Mesenchymal stem cell (in vitro differentiated cells and primary cell): ENCODE data around the gene RNF17.

Experiments
- DNase-seq: peaks from one replicate; pipeline ENCODE4 v3.0.0-alpha.2; 2013
- H2AFZ ChIP-seq: one replicate; pipeline ENCODE4 v1.6.1; 2013; ENCODE audit warnings: low read depth, mild to moderate bottlenecking, control low read depth, inconsistent platforms, low read length, moderate library complexity
- H2AK5ac ChIP-seq: 2 replicates; pipeline ENCODE4 v1.6.1; 2013; ENCODE audit warnings: low read length, moderate library complexity, mild to moderate bottlenecking, inconsistent platforms; ENCODE audit not compliant: severe bottlenecking
- H2BK120ac ChIP-seq: one replicate; pipeline ENCODE4 v1.6.1; 2013; ENCODE audit warnings: low read depth, mild to moderate bottlenecking, inconsistent platforms, low read length, moderate library complexity
- H2BK12ac ChIP-seq, 2 experiments: one replicate each; pipeline ENCODE4 v1.6.1; 2013; ENCODE audit warnings: inconsistent platforms in 2 of 2, low read length in 2 of 2, mild to moderate bottlenecking in 2 of 2, moderate library complexity in 2 of 2, control low read depth in 1 of 2
- H2BK15ac ChIP-seq: one replicate; pipeline ENCODE4 v1.6.1; 2013; ENCODE audit warnings: mild to moderate bottlenecking, low read depth, inconsistent platforms; ENCODE audit not compliant: poor library complexity, severe bottlenecking
- H2BK5ac ChIP-seq: 2 replicates; pipeline ENCODE4 v1.6.1; 2013; ENCODE audit warnings: low read depth, mild to moderate bottlenecking, low read length, control low read depth, inconsistent platforms; ENCODE audit not compliant: poor library complexity, severe bottlenecking
- H3K14ac ChIP-seq, 2 experiments: one replicate each; pipeline ENCODE4 v1.6.1; 2013; ENCODE audit warnings: inconsistent platforms in 2 of 2, low read length in 2 of 2, control low read depth in 1 of 2, mild to moderate bottlenecking in 1 of 2, moderate library complexity in 1 of 2
- H3K18ac ChIP-seq, 2 experiments: one replicate each; pipeline ENCODE4 v1.6.1; 2013; ENCODE audit warnings: inconsistent platforms in 2 of 2, low read length in 2 of 2, control low read depth in 1 of 2, low read depth in 1 of 2, mild to moderate bottlenecking in 1 of 2
- H3K23ac ChIP-seq, 2 experiments: one replicate each; pipeline ENCODE4 v1.6.1; 2013; ENCODE audit warnings: inconsistent platforms in 2 of 2, low read length in 2 of 2, mild to moderate bottlenecking in 2 of 2, moderate library complexity in 2 of 2, control low read depth in 1 of 2
- H3K27ac ChIP-seq: 2 replicates; pipeline ENCODE4 v1.5.1; 2013; ENCODE audit warnings: mild to moderate bottlenecking, moderate library complexity, low read length, control low read depth, inconsistent platforms; ENCODE audit not compliant: poor library complexity, severe bottlenecking
- H3K27me3 ChIP-seq, 2 experiments: 2 replicates each; pipeline versions ENCODE4 v1.6.1 to v1.7.0; 2013; ENCODE audit warnings: low read length in 2 of 2, mild to moderate bottlenecking in 2 of 2, moderate library complexity in 2 of 2, control low read depth in 1 of 2, inconsistent platforms in 1 of 2; ENCODE audit not compliant: control insufficient read depth in 1 of 2, insufficient read depth in 1 of 2
- H3K36me3 ChIP-seq, 2 experiments: 2 replicates each; pipeline versions ENCODE4 v1.6.1 to v1.7.0; 2013; ENCODE audit warnings: low read length in 2 of 2, control low read depth in 1 of 2, inconsistent platforms in 1 of 2, low read depth in 1 of 2, mild to moderate bottlenecking in 1 of 2; ENCODE audit not compliant: insufficient read depth in 2 of 2, control insufficient read depth in 1 of 2
- H3K4ac ChIP-seq, 2 experiments: one replicate each; pipeline ENCODE4 v1.6.1; 2013; ENCODE audit warnings: inconsistent platforms in 2 of 2, low read length in 2 of 2, mild to moderate bottlenecking in 2 of 2, moderate library complexity in 2 of 2, control low read depth in 1 of 2, low read depth in 1 of 2
- H3K4me1 ChIP-seq: 2 replicates; pipeline ENCODE4 v1.6.1; 2013; ENCODE audit warnings: low read depth, low read length, control low read depth; ENCODE audit not compliant: control insufficient read depth, insufficient read depth
- H3K4me2 ChIP-seq: 2 replicates; pipeline ENCODE4 v1.6.1; 2013; ENCODE audit warnings: low read length, mild to moderate bottlenecking, inconsistent platforms; ENCODE audit not compliant: poor library complexity, severe bottlenecking
- H3K4me3 ChIP-seq, 2 experiments: 2 replicates each; pipeline versions ENCODE4 v1.5.1 to v1.7.0; 2013; ENCODE audit warnings: low read length in 2 of 2, mild to moderate bottlenecking in 2 of 2, control low read depth in 1 of 2, low read depth in 1 of 2; ENCODE audit not compliant: insufficient read depth in 1 of 2
- H3K79me1 ChIP-seq: replicated peaks from 2 replicates; pipeline ENCODE4 v1.6.1; 2013; ENCODE audit warnings: mild to moderate bottlenecking, control low read depth, low read length, inconsistent platforms; ENCODE audit not compliant: poor library complexity, severe bottlenecking
- H3K9ac ChIP-seq: 2 replicates; pipeline ENCODE4 v1.7.0; 2013; ENCODE audit warnings: mild to moderate bottlenecking, low read length, moderate library complexity
- H3K9me3 ChIP-seq: 2 replicates; pipeline ENCODE4 v1.7.0; 2013; ENCODE audit warnings: mild to moderate bottlenecking, low read length; ENCODE audit not compliant: control insufficient read depth
- H4K8ac ChIP-seq: one replicate; pipeline ENCODE4 v1.6.1; 2013; ENCODE audit warnings: inconsistent platforms, mild to moderate bottlenecking, low read length, moderate library complexity
- H4K91ac ChIP-seq: one replicate; pipeline ENCODE4 v1.6.1; 2013; ENCODE audit warnings: mild to moderate bottlenecking, low read length, inconsistent platforms
- WGBS: methylation state at CpG from one replicate; pipeline ENCODE4 v1.1.7; 2013; ENCODE audit warnings: mixed read lengths; 5-methylcytosine and 5-hydroxymethylcytosine counted together

RNF17 gene

DNA sequence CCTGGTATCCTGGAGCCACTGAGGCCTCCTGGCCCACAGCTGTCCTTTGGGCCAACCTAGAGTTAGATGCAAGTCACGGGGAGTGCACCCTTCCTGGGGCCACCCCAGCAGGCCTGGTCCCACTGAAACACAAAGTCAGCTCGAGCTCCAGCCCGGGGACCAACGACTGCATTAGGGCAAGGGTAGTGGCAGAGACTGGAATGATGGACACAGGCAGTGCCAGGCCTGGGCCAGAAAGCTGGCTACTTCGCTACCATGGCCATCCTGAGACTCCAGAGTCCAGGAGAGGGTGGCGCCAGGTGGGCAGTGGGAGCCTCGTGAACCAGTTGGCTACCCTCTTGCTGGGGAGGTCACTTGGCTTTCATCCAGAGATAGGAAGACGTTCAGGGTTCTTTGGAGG lies 22.2 kb upstream of the RNF17 start:
- Histone ChIP-seq H2BK5ac (no peak overlapping the region), H3K4me3 (no peak overlapping the region), H2AFZ (no peak overlapping the region), H3K9ac (no peak overlapping the region), H3K9me3 (no peaks in the 10 kb centered on the region), H3K36me3 (no peaks in the 10 kb centered on the region), H3K23ac (no peak overlapping the region), H3K4me2 (no peak overlapping the region), H4K91ac (no peak overlapping the region), H3K27ac (no peak overlapping the region), H3K18ac (no peak overlapping the region), H4K8ac (no peak overlapping the region), H2BK15ac (no peak overlapping the region), H3K14ac (no peak overlapping the region), H3K27me3 (peaks cover 39 to 53% of the 10 kb centered on the region in 2 experiments), H2BK12ac (no peak overlapping the region), H2AK5ac (no peak overlapping the region), H2BK120ac (no peak overlapping the region), H3K4me1 (peaks cover 5% of the 10 kb centered on the region), H3K79me1 (no peaks in the 10 kb centered on the region), H3K4ac (no peak overlapping the region)
- 71% methylated on average over 8 of the region's 8 CpGs for WGBS
- no peak for DNase-seq

DNA sequence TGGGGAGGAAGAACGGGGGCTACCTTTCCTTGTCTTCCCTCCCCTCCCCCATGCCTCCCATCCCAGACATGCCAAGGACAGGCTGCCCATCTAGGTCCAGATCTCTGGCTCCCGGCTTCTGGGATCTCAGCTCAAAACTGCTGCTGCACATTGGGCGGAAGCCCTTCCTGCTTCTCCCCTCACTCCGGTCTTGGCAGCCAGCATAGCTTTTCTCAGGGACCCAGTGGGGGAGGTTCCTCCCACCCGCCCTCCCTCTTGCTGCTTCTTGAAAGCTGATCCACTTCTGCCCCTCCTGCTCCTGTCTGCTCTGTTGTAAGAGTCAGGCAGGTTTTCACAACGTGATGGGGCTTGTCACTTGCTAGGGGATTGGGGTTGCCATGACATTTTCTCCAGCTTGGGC lies 21.7 kb upstream of the RNF17 start:
- no peak overlapping the region for H3K4ac ChIP-seq
- no peak overlapping the region for H3K18ac ChIP-seq
- H3K27me3 ChIP-seq: peaks cover 44 to 58% of the 10 kb centered on the region in 2 experiments
- DNase-seq: no peak
- no peak overlapping the region for H3K27ac ChIP-seq
- no peaks in the 10 kb centered on the region for H3K9me3 ChIP-seq
- H3K4me3 ChIP-seq: no peak overlapping the region
- H3K36me3 ChIP-seq: no peaks in the 10 kb centered on the region
- no peak overlapping the region for H3K23ac ChIP-seq
- WGBS: 55% methylated on average over 5 of the region's 6 CpGs
- peaks cover 9% of the 10 kb centered on the region for H3K4me1 ChIP-seq
- no peak overlapping the region for H3K9ac ChIP-seq
- H2BK12ac ChIP-seq: no peak overlapping the region
- H3K4me2 ChIP-seq: no peak overlapping the region
- H2AK5ac ChIP-seq: no peak overlapping the region
- H2BK5ac ChIP-seq: no peak overlapping the region
- no peak overlapping the region for H2BK15ac ChIP-seq
- no peak overlapping the region for H2BK120ac ChIP-seq
- no peak overlapping the region for H4K8ac ChIP-seq
- H4K91ac ChIP-seq: no peak overlapping the region
- H3K79me1 ChIP-seq: no peaks in the 10 kb centered on the region
- no peak overlapping the region for H2AFZ ChIP-seq
- H3K14ac ChIP-seq: no peak overlapping the region

DNA sequence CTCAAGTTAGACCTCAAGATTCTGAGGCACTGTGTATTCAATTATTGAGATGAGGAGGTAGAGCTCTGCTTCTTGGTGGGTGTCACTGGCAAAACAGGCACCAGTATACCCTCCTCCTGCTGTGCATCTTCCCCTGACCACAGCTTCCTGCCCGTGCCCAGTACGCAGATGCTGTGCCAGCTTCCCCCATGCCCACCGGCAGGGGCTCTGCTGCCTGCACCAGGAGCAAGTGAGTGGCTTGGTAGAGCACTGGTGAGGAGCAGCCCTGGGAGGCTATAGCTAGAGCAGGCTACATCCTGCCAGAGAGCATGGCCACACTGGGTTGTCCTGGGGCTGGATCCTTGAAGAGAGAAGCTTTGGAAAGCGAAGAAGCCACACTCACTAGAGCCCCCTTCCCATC lies 21.0 kb upstream of the RNF17 start:
- H3K4ac ChIP-seq: no peak overlapping the region
- no peak overlapping the region for H2BK12ac ChIP-seq
- H3K9ac ChIP-seq: no peak overlapping the region
- H4K8ac ChIP-seq: no peak overlapping the region
- no peaks in the 10 kb centered on the region for H3K36me3 ChIP-seq
- peaks cover 15% of the 10 kb centered on the region for H3K4me1 ChIP-seq
- H3K18ac ChIP-seq: no peak overlapping the region
- no peak overlapping the region for H3K4me2 ChIP-seq
- H3K27ac ChIP-seq: no peak overlapping the region
- no peak overlapping the region for H2AK5ac ChIP-seq
- H3K23ac ChIP-seq: no peak overlapping the region
- no peaks in the 10 kb centered on the region for H3K79me1 ChIP-seq
- no peaks in the 10 kb centered on the region for H3K9me3 ChIP-seq
- WGBS: 81% methylated on average over 4 of the region's 4 CpGs
- no peak overlapping the region for H2BK15ac ChIP-seq
- no peak overlapping the region for H2AFZ ChIP-seq
- no peak overlapping the region for H3K14ac ChIP-seq
- no peak for DNase-seq
- H3K27me3 ChIP-seq: peaks cover 51 to 65% of the 10 kb centered on the region in 2 experiments
- no peak overlapping the region for H4K91ac ChIP-seq
- no peak overlapping the region for H2BK120ac ChIP-seq
- no peak overlapping the region for H2BK5ac ChIP-seq
- no peak overlapping the region for H3K4me3 ChIP-seq

DNA sequence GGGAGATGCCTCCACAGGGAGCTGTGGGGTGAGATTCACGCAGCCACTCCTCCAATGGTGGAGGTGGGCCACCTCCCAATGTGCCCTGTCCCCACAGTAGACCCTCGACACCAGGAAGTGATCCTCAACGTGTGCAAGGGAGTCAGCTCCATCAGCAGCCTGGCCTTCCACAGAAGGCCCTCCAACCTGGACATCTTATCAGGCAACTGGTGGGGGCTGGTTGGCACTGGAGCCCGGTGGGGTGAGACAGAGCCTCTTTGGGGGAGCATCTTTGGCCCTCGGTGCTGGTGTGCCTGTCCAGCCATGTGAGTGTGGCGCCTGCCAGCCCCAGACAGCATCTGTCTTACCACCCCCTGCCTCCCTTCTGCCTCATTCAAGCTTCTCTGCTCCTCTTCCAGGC lies 19.7 kb upstream of the RNF17 start:
- Histone ChIP-seq H2BK12ac (no peak overlapping the region), H3K36me3 (no peaks in the 10 kb centered on the region), H4K8ac (no peak overlapping the region), H2BK120ac (no peak overlapping the region), H3K4me2 (no peak overlapping the region), H2AFZ (no peak overlapping the region), H3K18ac (no peak overlapping the region), H2BK5ac (no peak overlapping the region), H4K91ac (no peak overlapping the region), H2AK5ac (no peak overlapping the region), H3K79me1 (no peaks in the 10 kb centered on the region), H3K4me1 (peaks cover 15% of the 10 kb centered on the region), H3K14ac (no peak overlapping the region), H3K9me3 (no peaks in the 10 kb centered on the region), H3K23ac (no peak overlapping the region), H3K4me3 (no peak overlapping the region), H3K27ac (no peak overlapping the region), H3K27me3 (peaks cover 60 to 76% of the 10 kb centered on the region in 2 experiments), H3K9ac (no peak overlapping the region), H2BK15ac (no peak overlapping the region), H3K4ac (no peak overlapping the region)
- WGBS: 65% methylated on average over 5 of the region's 6 CpGs
- DNase-seq: no peak
